HG02759 (cell line): ENCODE results near the gene ASCC1.

Source experiments
- ATAC-seq: cut with Tn5 transposase; IDR thresholded peaks from one replicate; pipeline ENCODE4 v1.9.1; 2021; ENCODE audit warnings: mild to moderate bottlenecking, moderate library complexity; ENCODE audit not compliant: unreplicated experiment

Gene ASCC1

DNA sequence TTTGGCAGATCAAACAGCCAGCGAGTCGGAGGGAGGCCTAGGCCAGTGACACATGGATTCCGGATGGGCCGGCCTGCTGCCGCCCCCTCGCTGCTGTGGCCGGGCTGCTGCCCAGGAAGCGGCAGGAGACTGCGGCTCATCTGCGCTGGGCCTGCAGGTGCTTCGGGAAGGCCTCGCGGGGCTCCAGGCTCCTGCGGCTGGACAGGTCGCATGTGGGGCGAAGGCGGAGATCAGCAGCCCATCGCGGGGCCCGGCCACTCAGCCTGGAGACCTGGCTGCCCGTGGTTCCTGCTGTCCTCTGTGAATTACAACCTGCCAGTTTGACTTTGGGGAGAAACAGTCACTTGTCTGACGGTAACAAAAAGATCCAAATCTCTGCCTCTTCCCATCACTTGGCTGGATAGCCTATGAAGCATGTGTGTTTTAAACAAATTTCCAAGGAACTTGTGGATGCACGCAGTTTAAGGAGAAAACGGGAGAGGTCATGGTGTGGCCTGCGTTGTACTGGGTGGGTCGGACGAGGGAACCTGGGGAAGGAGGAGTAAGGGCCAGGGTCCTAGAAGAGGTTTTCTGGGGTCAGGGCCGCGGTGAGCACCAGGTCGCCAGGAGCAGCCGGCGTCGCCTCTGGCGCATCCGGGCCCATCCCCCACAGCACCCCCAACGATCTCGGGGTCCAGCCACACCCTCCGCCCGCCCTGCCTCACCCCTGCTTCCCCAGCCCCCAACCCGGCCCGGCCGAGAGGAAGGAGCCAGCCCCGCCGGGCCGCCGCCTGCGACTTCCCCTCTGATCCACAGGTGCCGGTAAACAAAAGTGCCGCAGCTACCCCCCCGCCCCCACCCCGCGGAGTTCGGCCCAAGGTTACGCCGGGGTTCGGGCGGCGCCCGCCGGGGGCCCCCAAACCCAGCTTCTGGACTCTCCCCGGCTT, 129.3 kb downstream of the ASCC1 start:
- no peak for ATAC-seq

GRCh38 chr10:72085864-72086465, 130.1 kb downstream of the ASCC1 start:
- no peak for ATAC-seq

- no peak for ATAC-seq
Measured at GRCh38 chr10:72085166-72085565, 130.9 kb downstream of the ASCC1 start.

DNA sequence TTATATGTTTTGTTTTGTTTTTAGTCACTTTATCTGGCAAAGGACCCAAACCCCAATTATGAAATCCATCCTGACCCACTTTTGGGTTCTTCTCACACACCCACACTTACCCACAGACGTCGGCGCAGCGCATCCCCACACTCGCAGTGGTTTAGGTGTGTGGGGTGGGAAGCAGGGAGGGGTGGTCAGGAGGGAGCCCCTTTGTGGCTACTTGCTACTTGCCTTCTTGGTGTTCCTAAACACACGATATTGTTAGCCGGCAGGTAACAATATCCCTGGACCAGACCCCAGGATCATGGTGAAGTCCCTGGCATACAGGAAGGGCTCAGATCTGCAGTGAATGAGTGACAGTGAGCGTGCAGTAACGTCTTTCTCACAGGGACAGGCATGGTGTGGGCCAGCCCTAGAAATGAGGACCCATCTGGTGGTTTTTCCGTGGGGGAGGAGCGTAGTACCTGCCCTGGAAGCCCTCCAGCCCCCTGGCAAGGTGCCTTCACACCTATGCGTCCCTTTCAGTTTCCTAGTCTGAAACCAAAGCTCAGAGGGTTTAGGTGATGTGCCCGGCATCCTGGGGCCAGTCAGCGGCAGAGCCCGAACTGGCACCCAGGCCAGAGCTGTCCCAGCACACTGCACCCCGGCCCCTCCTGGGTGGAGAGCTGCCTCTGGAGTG, 132.2 kb downstream of the ASCC1 start:
- no peak for ATAC-seq

DNA sequence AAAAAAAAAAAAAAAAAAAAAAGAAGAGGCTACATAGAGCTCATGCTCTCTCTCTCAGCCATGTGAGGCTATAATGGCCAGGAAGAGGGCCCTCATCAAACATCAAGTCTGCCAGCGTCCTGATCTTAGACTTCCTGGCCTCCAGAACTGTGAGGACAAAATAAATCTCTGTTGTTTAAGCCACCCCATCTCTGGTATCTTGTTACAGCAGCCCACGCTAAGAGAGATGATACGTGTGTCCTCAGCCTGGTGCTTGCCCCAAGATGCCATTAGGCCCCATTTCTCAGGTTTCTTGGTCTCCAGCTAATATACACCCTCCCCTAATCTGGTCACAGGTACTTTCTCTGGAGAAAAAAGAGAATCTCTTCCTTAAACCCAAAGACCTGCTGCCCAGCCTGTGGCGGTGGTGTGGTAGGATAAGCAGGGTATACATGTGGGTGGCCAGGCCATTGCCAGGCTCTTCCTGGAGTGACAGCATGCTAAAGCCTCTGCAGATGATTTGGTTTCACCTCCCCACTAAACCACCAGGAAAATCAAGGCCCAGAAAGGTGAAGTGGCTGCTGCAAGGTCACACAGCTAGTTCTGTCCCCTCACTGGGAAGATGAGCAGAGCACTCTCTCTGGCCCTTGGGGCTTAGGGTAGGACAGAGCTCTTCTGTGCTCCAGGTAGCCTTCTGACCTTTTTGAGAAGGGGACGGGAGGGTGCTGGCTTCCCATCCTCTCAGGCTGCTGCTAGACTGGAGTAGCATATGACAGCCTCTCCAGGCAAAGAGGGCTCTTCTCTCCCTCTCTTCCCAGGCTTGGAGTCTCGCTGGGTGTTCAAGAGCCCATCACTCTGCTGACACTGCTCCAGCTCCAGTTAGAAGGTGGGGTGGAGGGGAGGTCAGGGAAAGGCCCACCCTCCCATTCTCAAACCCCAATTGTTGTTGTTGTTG, 133.0 kb downstream of the ASCC1 start:
- ATAC-seq, result no peak

DNA sequence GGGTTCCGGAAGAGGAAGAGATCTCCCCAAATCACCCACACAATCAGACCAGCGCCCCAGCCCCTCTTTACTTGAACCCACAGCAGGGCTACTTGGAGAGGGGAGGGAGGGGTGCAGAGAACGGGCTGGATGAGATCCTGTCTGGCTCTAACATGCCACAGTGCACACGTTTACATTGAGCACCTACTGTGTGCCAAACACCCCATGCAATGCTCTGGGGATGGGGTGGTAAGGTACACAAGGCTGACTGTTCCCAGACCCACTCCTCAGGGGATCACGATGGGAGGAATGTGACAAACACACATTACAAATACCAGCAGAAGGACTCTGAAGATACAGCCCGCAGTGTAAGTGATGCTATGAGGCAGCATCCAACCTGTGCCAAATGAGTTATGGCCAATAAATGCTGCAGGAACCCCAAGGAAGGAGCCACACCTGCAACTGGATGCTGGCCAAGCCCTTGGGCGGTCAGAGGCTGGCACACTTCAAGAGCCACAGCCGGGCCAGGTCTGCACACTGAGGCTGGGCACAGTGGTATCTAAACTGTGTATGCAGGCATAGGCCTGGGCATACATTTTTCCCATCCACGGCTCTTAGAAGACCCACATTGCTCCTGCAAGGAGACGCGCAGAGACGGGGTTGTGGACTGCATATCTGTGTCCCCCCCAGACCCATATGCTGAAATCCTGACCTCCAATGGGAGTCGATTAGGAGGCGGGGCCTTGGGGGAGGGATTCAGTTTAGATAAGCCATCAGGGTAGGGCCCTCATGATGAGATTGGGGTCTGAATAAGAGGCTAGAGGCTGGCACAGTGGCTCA, 134.1 kb downstream of the ASCC1 start:
- no peak for ATAC-seq

GRCh38 chr10:72081210-72081609, 134.9 kb downstream of the ASCC1 start:
- no peak for ATAC-seq

GRCh38 chr10:72080042-72080975, 135.8 kb downstream of the ASCC1 start:
- ATAC-seq, result no peak

DNA sequence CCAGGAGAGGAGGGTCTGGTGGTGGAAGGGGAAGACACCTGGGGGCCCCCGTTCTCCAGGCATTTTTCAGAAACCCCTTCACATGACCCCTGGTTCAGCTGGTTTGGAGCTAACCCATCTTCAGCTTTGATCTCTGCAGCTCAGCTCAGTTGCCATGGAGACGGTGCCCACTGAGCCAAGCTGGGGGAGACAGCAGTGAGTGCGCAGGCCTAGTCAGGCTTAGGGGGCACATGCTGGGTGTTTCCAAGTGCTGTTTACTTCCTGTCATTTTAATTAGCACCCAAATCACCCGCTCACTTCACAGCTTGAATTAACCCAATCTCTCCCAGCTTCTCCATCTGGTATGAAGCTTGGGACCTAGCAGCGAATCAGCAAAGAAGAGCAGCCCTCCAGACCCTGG, 136.7 kb downstream of the ASCC1 start:
- no peak for ATAC-seq

- no peak for ATAC-seq
Measured at GRCh38 chr10:72077275-72077990, 138.6 kb downstream of the ASCC1 start.

GRCh38 chr10:72076756-72077155, 139.3 kb downstream of the ASCC1 start:
- no peak for ATAC-seq

DNA sequence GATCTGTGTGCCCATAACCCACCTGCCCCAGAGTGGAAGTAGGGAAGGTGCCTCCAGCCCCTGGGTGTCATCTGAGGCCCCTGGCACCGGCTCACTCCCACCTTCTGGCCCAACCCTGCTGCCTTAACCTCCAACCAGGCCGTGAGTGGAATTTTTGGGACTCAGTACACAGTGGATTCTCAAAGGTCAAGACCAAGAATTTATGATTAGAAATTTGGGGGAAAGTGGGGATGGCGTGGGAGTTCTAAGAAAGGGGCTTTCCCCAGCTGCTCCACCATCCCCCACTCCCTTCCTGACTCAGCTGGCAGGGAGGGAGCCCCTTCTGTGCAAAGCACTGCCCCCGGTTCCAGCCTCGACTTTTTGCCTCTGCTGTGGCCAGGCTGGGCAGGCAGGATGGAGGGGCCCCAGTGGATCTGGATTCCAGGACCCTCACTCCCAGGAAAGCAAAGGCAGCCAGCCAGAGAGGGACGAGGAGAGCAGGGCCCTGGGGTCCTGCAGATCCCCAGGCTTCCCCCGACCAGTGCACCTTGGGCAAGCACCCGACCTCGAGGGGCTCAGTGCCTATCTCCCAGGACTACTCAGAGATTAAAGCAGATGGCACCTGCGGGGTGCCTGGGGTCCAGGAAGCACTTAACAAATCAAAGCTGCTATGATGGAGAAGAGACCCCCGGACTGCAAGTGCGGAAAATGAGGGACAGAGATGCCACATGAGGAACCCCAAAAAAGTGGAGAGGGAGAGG, 140.5 kb downstream of the ASCC1 start:
- no peak for ATAC-seq

DNA sequence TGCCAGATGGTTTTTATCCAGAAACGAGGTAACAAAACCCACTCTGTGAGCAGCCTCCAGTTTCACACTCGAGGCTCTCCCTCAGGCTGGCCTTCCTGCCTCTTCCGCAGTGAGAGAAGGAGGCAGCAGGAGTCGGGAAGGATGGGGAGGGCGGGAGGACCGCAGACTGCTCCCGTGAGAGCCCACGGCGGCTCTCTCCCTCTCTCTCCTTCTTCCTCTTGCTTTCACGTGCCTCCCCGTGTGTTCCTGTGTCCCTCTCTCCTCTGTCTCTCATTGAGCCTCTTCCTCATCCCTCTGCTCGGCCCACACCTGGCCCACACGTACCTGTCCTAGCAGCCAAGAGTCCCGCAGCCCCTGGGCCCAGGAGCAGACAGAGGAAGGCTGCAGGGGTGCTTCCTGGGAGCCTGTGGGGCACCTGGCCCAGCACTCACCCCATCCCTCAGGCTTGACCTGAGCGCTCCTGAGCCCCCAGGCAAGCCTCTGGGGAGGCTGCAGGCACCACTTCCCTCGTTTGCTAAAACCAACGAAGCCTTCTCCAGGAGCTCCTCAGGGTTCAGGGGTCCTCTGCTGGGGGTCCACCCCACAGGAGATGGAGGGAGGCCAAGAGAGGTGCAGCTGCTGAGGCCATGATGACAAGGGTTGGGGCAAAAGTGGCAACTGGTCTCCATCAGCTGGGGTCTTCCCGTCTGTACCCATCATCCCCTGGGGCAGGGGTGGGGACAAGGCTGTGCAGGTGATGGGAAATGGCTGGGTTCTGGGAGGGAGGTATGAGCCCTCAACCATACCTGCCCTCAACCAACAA, 141.3 kb downstream of the ASCC1 start:
- no peak for ATAC-seq

DNA sequence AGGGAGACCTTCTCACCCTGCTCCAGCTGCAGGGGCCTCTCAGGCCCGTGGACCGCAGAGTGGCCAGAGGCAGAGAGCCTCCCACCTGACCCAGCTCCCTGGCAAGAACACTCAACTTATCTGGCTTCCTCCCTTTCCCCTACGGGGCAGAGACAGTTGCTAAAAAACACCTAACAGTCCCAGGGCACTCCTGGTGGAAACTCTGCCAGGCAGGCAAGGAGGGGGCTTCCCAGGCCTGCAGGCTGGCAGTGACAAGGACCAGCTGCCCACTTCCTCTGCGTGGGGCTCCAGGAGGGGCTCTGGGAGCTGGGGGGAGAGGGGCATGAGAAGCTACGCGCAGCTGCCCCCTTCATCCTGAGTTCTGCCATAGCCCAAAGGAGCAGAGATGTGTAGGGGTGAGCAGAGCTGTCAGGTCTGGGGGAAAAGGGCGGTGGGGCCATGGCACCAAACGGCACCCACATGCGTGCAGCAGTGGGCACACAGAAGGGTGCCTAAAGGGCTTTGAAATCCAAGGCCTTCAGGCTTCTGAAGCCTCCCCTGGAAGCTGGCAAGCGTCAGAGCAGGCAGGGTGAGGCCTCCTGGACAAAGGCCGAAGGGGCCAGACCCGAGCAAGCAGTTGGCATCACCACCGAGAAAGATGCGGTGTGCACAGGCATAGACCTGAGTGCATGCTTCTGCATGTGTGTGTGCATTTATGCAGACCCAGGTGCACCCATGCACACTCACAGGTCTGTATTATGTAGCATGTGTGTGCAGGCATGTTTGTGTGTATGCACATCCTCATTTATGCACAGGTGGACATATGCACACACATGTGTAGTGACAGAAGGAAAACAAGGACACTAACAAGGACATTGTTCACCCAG, 142.1 kb downstream of the ASCC1 start:
- ATAC-seq, result no peak

DNA sequence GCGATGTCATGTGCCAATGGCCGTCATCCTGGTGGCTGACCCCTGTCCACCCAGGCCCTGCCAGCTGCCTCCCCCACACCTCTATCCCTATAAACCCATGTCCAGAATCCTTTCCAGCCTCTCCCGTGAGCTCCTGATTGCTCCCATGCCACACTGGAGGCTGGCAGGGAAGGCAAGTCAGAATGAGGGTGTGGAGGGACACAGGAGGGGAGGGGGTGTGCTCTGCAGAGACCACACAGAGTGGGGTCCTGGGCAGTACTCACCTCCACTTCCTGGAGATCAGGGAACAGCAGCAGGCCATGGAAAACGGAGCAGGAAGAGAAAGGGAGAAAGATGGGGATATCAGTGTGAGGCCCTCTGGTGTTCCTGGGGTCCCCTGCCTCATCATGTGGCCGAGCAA, 143.4 kb downstream of the ASCC1 start:
- no peak for ATAC-seq

DNA sequence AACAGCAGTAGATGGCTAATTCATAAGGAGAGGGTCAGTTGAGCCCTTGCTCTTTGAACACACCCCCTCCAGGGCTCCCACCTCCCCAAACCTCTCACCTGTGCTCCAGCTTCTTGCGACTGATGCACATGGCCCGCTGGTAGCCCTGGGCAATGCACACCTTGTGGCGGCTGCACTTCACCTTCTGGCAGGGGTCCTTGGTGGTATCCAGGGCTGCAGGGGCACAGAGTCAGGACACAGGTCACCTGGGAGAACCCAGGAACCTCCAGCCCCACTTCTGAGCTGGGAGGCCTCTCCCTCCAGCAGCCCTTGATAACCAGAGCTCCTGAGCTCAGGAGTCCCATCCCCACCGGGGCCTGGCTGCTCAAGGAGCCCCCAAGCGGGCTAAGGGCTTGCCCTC, 144.0 kb downstream of the ASCC1 start:
- no peak for ATAC-seq
